GM21737 (cell line): ENCODE measurements around the gene FOXP2.
A peak's percentile ranks its signal among the peaks of the same experiment; 100 is the strongest.
"Not testable (repeated sequence)": the region's sequence is repeated elsewhere in the genome, so short reads cannot be mapped to it uniquely, and the experiment has no call there.

ENCODE experiments used
- ATAC-seq: cut with Tn5 transposase; IDR thresholded peaks from one replicate; pipeline ENCODE4 v1.9.1; 2021; ENCODE audit warnings: mild to moderate bottlenecking, moderate library complexity; ENCODE audit not compliant: unreplicated experiment

FOXP2 gene

DNA sequence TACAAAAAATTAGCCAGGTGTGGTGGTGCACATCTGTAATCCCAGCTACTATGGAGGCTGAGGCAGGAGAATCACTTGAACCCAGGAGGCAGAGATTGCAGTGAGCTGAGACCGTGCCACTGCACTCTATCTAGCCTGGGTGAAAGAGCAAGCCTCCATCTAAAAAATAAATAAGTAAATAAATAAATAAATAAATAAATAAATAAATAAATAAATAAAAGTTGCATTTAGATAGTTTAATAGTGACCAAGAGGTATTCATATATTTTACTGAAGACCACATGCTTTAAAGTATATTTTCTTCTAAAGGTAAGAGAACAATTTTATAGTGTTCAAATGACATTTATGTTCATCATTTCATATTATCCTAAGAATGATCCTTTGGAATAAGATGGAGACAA is 82.9 kb downstream of the FOXP2 start:
- not testable (repeated sequence) for ATAC-seq

DNA sequence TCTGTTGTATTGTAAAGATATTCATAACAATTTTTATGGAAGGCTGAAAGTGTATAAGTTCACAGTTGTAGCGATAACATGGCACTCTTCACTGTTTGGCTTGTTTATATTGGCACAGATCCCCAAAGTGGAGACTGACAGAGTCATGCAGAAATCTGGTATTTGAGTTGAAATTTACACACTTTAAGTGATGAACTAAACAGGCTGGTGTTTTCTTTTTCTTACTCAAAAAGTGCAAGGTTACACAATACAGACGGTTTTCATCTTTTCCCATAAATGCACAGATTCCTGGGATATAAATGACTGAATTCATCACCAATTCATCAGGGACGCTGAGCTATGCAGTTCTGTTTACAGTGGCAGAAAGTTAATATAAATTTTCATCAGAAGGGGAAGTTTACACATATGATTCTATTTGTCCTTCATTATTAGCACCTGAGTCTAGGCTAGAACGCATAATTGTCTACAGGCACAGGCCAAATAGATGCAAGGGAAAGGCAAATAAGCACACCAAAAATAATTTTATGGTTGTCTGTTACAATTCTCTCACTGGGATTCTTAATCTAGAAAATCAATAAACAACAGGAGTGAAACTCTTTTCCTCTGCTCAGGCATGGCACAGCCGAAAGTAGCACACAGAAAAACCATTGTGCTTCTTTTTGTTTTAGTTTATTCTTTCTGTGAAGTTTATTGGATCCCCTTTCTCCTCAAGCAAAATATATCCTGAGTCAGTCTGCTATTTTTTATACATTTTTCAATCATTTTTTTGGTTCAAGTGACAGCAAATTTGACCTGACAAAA is 88.0 kb downstream of the FOXP2 start:
- no peak for ATAC-seq

DNA sequence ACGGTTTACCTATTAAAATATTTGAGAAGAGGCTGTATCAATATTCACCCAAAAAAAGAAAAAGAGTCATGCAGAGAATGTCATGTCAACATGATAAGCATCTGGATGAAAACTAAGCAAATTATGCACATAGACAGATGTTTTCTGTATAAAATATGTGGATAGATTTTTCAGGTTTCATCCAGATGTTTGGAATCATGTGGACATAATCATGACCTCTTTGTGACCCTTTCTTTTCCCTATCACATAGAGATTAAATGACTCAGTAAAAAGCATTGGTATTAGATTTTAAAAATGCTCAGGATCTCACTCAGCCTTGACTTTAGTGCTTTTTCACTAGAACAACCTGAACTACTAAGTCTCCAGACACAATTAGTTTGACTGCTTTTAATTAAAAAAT is 90.0 kb downstream of the FOXP2 start:
- no peak for ATAC-seq

DNA sequence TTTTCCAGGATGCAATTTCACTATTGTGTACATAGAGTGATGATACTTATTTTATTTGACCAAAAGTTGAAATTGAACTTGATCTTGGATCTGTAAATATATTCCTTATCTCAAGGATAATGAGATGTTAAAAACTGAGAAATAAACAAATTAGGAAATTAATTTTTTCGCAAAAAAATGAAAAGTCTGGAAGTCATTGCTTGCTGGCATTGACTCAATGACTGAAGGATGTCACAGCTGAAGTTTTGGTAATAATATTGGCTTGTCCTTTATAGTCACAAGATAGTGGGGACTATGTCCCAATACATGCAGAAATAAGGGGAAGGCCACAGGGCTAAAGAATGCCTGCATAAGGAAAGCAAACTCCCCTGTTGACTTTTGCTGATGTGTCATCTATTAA is 92.8 kb downstream of the FOXP2 start:
- ATAC-seq = no peak

DNA sequence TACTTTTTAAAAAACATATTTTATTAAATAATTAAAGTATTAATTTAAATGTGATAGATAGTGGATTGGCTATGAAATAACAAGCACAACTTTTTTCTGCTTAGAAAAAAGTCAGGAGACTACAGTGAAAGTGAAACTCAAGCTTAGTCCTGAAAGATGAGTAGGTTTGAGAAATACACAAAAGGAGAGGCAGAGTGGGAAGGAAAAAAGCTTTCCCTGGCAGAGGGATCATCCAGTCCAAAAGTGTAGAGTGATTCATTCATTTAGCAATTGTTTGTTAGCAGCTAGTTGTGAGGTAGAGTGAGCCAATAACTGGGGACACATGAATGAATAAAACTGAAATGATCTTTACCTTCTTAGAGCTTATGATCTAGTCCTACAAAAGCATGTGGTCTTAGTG is 93.5 kb downstream of the FOXP2 start:
- ATAC-seq = no peak

DNA sequence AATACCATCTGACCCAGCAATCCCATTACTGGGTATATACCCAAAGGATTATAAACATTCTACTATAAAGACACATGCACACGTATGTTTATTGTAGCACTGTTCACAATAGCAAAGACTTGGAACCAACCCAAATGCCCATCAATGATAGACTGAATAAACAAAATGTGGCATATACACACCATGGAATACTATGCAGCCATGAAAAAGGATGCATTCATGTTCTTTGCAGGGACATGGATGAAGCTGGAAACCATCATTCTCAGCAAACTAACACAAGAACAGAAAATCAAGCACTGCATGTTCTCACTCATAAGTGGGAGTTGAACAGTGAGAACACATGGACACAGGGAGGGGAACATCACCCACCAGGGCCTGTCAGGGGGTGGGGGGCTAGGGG is 96.2 kb downstream of the FOXP2 start:
- ATAC-seq = not testable (repeated sequence)

DNA sequence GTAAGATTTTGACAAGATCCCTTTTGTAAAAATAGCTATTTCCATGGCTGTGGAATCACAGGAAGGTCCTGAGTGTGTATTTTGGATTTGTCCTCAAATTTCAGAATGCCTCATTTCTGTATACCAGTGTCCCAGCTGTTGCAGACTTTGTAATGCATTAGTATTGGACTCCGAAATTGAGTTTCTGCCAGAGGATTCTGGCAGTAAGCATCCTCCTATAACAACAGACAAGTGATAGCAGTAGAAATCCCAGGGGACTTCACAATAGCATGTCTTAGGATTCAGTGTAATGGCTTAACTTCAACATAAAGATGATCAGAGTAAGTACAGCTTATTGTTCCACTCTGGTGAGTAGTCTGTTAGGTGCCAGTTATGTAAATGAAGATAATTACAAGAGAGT is 104.6 kb downstream of the FOXP2 start:
- no peak for ATAC-seq

DNA sequence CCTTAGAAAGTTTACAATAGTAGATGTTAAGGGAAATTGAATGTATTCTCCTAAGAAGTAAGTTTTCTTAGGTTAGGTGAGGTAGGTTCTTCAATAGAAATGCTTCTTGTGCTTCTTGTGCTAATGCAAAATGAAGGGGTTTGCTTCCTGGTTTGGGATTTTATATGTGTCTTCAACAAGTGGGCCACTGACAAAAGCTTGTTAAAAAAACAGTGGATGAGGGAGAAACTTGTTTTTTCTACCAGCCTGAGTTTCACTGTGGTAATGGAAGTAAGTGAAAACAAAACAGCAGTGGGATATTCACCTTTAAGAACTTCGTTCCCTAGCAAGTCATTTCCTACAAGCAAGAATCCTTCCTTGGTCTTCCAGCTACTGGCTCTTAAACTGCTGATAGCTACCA is 107.5 kb downstream of the FOXP2 start:
- no peak for ATAC-seq

DNA sequence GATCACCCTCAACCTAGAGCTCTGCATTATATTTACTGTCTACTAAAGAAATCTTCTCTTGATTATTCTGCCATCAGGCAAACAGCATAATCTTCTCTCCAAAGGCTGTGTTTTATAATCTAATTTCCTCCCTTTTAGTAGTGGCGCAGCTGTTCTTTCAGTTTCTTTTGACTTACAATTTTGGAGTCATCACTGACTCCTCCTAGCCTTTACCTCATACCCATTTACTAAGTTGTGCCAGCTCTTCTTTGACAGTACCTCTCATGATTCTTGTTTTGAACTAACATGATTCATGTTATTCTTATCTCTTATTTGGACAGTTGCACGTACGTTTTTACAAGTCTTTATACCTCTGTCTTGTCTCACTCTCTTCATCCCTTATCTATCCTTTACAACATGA is 113.0 kb downstream of the FOXP2 start:
- no peak for ATAC-seq

DNA sequence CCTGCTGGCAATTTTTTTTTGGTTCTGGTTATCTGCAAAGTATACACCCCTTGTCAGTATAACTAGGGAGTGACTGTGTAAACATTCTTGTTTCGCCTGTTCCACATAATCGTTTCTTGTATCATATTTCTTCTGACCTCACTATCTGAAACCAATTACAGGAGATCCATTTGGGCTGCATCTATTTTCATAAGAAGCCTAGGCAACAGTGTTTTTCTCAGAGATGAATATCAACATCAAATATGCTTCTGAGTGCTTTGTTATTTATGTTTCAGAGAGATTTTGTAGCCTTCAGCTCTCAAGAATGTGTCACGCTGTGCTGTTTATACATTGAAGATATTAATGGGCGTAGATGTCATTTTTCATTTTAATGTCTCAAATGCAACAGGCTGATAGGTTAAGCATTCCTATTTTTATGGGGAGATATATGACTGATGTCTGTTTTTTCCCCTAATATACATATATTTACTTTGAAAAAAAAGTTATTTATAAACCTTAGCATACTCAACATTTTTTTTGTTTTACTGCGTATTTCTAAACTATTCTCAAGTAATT is 115.5 kb downstream of the FOXP2 start:
- ATAC-seq = no peak

DNA sequence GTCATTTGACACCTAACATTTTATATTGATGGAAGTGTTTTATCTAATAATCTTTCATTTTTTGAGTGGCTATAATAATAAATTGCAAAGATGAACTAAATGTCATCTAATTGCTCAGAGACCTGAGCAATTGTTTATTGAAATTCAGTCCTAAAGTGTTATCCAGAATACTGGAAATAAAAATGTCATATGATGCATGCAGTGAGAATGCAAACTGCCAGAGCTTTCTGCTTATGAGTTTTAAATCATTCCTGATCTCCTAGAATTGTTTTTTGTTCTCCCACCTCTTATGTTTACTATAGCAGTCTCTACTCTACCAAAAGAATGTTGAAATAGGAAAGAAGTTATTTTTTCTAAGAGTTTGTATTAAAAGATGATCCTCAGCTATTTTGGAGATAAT is 116.7 kb downstream of the FOXP2 start:
- no peak for ATAC-seq

DNA sequence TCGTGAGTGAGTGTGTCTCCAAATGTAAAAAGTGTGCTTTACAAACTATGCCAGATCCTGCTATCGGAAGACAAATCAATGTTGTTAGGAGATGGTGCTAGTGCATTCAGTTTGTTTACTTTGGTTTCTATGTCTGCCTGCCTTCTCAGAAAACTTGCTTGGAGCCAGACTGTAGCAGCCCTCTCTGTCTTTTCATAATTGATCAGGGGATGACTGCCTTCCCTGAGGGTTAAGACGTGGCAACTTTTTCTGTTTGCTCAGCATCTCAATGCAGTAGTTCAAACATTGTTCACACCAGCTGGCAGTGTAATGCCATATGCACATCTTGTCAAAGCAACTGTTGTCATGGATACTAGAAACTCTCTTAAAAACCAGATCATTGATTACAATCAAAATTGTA is 118.5 kb downstream of the FOXP2 start:
- ATAC-seq = no peak

DNA sequence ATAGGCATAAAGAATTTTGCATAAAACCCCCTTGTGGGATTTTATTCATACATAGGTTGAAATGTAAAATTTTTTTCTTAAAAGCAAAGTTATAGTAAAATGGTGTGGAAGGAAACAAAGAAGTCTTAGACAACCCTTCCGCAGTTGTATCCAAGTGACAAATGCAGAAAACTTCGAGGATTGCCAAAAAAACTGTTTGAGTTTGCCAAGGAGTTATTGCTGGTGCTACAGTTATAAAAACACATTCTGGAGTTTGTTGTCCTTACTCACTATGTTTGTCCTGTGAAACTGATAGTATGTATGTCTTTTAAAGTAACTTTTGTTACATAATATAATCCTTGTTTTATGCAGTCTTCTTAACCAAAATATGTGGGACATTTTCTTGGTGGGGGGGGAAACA is 120.3 kb downstream of the FOXP2 start:
- no peak for ATAC-seq

DNA sequence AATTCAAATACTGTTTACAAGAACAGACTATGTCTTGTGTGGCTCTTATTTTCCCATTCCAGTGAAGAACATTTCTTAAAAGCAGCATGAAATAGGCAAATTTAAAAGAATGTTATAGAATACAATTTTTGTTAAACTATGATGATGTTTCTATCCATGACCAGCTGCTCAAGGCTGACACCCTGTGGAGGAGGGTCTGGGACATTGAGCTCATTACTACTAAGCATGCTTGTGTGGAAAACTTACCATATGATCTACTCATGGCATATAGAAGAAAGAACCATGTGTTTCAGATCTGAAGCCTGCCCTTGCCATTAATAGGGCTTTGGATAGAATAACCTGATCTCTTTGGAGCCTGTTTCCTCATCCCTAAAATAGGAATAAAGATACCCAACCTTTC is 125.0 kb downstream of the FOXP2 start:
- no peak for ATAC-seq

DNA sequence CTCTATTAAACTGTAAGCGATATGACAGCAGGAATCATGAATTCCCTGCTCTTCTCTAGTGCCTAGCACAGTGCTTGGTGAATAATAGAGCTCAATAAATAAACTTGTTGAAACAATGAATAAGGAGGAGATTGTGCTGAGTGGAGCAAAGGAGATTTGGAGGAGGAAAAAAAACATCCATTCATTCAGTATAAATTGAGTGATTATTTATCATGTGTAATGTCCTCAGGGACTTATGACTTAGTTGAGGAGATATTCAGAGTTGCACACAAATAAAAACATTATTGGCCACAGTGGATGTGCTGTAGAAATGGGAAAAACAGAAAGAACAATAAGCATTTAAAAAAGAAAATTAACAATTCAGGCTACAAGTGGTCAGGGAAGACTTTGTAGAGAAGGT is 125.7 kb downstream of the FOXP2 start:
- ATAC-seq = no peak

DNA sequence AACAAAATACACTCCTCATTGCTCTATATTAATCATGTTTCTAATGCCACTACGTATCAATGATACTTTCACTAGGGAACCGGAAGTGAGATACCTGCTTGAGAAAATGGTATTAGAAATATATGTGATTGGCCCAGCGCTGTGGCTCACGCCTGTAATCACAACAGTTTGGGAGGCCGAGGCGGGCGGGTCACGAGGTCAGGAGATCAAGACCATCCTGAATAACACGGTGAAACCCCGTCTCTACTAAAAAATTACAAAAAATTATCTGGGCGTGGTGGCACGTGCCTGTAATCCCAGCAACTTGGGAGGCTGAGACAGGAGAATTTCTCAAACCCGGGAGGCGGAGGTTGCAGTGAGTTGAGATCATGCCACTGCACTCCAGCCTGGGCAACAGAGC is 132.7 kb downstream of the FOXP2 start:
- ATAC-seq = not testable (repeated sequence)

DNA sequence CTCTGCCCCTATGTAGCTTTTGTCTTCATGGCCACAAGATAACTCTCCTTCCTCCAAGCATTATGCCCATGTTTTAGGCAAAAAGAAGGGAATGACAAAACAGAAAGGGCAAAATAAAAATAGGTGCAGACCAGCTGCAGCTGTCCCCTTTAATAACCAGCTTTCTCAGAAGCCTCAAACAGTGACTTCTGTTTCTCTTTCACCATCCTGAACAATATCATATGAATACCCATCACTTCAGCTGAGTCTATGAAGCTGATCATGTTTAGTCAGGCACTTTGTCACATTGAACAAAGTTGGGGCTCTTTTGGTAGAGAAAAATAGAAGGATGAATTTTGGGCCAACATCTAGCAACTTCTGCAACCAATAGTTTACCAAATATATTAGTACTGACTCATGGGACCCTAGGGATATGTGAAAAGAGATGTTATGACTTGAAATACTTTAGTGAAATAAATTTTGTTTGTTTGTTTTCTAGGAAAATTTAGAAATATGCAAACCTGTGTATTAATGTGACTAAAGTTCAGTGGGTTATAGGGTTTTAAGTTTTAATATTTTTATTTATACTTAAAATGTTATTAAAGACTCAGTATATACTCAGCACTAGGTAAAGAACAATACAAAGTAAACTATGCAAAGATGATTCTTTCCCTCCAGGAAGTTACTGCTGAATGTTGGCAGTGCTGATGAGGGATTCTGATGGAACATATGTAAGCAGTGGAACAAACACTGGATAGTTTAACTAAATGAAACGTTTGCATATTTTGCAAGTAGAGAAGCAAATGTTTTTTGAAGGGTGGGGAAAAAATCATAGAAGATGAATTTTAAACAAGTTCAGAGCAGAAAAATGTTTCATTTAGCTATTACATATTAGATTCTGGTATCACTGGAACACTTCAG is 133.7 kb downstream of the FOXP2 start:
- no peak for ATAC-seq

DNA sequence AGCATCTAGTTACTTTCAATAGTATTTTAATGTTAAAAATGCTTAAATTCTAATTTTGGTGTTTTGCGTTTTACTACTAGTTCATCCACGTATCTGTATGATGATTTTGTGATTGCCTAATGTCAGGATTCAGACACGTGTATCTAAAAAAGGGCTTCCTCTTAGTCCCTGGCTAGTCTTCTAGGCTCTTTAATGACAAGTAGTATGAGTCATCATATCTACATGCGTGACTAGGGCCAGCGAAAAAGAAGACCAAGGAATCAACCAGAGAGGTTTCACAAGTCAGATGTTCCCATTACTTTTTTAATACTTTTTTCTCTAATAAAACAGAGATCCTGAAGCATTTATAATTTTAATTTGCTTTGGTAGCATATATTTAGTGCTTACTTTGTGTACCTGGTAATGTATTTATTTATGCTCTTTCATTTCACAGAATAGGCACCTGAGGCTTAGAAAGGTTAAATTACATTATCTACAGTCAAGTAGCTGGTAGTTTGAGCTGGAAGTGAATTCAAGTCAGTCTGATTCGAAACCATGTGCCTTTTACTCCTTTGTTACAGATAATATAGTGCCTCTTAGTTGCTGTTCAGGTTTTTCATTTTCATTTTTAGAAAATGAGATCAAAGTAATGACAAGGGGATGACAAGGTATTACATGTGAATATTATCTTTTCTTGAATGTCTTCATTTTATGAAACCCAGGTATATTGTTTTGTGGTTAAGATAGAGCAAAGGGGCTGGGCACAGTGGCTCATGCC is 140.3 kb downstream of the FOXP2 start:
- ATAC-seq = peak; percentile 81

DNA sequence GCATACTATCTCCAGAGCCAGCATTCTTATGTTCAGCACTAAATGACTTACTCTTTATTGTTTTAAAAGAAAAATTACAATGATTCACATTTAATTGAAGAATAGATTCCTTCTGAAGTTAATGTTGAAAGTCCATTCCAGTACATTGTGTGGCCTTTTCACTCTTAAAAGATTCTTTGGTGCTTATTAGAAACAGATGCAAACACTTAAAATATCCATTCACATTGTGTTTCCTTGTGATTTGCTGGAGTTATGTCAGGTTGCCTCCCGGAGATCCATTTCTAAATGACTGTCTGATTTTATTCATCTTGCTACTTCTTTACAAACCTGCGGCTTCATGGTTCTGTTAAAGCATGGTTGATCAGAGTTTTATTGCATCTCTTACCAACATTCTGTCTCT is 152.8 kb downstream of the FOXP2 start:
- ATAC-seq = no peak

DNA sequence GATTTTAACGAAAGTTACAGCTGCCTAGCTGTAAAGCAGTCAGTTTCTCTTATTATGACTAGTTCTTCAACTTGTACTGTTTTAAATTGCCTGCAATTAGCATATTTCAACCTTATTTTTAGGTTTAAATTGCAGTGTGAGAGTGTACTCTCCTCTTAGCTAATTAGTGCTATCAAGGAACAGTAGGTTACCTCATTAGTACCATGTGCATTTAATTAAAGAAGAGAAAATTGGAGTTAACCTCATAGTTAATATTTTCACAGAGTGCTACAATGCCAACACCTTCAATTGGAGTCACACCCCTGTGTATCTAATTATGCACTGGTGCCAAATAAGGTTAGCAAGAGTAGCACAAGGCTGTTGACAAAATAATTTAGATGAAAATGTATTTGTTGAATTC is 154.6 kb downstream of the FOXP2 start:
- ATAC-seq = no peak

DNA sequence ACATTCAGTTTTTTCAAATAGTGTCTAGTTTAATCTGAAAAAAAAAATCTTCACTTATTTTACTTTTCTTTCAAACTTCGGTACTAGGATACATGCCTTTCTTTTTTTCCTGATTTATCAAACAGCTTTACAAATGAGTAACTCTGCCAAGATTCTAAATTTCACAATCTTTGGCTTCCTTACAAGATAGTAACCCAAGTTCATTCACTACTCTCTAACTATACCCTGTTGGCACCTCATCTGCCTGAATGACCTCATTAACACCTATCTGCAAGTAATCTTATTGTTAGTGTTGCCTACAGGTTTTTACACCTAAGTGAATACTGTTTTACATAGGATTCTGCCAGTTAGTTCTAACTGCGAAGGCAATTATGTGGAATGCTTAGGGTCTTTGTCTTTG is 159.8 kb downstream of the FOXP2 start:
- ATAC-seq = no peak
